Measurements from ENCODE around the gene ARMC2. TPM values are rescaled to one million over a fixed set of nuclear protein-coding genes. Genes with fewer than 3 reads are reported as not detected.

Gene ARMC2
- total RNA-seq, 3 donors from 2014 or later, result 4.3 to 7.9 (median 7.2) TPM

DNA sequence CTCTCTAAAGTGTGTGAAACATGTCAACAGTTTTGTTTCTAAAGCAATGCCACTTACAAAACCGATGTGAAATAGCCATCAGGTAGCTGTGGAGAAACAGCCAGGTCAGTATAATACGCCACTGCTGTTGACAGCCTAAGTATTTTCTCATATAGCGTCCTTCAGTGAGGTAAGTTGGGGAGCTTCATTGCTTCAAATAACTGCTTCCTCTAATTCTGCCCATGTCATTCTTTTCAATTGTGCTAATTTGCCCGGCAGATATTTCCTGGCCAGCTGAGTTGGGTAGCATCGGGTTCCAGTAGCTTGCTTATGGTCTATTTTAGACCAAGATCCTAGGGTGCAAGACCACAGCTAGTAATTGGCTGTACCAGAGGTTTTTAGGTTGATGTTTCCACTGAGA lies 2.1 kb upstream of the ARMC2 start:
- Histone ChIP-seq H3K4me1 (peaks cover 0 to 4% of the 10 kb centered on the region in 2 donors), H3K27me3 (no peaks in the 10 kb centered on the region), H3K9me3 (no peaks in the 10 kb centered on the region), H3K4me3 (no peak overlapping the region), H3K27ac (no peak overlapping the region), H3K36me3 (no peaks in the 10 kb centered on the region)
- intact Hi-C loops (cut with DNase I; ENCODE audit: low total_unique reads), result no loop called here
- DNase-seq (ENCODE audit: low spot score in 2 of 2), result no peak
- no peak for TF ChIP-seq POLR2AphosphoS5 (IDR thresholded peaks at IDR 0.05)
- no peak for TF ChIP-seq POLR2A (IDR thresholded peaks at IDR 0.05)
- TF ChIP-seq, protein P1, sequence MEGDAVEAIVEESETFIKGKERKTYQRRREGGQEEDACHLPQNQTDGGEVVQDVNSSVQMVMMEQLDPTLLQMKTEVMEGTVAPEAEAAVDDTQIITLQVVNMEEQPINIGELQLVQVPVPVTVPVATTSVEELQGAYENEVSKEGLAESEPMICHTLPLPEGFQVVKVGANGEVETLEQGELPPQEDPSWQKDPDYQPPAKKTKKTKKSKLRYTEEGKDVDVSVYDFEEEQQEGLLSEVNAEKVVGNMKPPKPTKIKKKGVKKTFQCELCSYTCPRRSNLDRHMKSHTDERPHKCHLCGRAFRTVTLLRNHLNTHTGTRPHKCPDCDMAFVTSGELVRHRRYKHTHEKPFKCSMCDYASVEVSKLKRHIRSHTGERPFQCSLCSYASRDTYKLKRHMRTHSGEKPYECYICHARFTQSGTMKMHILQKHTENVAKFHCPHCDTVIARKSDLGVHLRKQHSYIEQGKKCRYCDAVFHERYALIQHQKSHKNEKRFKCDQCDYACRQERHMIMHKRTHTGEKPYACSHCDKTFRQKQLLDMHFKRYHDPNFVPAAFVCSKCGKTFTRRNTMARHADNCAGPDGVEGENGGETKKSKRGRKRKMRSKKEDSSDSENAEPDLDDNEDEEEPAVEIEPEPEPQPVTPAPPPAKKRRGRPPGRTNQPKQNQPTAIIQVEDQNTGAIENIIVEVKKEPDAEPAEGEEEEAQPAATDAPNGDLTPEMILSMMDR (IDR thresholded peaks at IDR 0.05), result no peak

DNA sequence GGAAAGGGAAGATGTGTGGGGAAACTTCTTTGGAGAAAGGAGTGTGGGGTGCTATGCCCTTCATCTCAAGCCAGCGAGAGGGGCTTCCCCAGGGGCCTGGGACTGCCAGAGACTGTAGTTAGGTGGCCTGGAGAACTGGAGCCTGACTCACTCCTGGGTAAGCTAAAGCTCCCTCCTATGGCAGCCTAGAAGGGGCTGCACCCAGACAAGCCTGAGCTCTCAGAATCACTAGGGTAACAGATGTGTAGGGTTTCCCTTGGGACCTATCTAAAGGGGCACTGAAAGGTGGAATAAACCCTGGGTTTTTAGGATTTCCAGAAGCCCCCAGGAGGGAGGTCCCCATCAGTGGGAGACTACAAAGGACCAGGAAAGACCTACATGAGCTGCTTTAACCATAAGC lies 1.6 kb upstream of the ARMC2 start:
- Histone ChIP-seq H3K36me3 (no peaks in the 10 kb centered on the region), H3K27ac (no peak overlapping the region), H3K4me3 (no peak overlapping the region), H3K4me1 (peaks cover 0 to 4% of the 10 kb centered on the region in 2 donors), H3K9me3 (no peaks in the 10 kb centered on the region), H3K27me3 (no peaks in the 10 kb centered on the region)
- no peak for DNase-seq (ENCODE audit: low spot score in 2 of 2)
- TF ChIP-seq POLR2AphosphoS5 (IDR thresholded peaks at IDR 0.05), result no peak
- TF ChIP-seq, protein P1 (IDR thresholded peaks at IDR 0.05), result no peak
- no peak for TF ChIP-seq POLR2A (IDR thresholded peaks at IDR 0.05)
- intact Hi-C loops (cut with DNase I; ENCODE audit: low total_unique reads), result no loop called here

DNA sequence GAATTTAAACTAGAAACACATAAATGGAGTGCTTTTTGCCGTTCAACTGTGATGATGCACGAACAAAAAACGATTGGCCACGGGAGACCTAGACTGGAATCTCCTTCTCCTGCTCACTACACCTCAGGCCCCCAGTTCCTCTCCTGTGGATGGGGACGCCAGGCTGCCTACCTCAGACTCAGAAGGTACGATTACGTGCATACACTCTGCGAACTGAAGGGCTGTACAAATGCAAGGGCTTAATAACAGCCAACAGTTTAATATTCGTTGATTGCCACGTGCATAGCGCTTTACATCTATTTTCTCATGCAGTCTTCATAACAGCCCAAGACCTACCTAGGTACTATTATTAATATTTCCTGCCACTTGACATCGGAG lies 495 bp upstream of the ARMC2 start:
- DNase-seq (ENCODE audit: low spot score in 2 of 2), result no peak
- Histone ChIP-seq H3K4me3 (peak overlapping the region; percentile 65 to 87 (median 73)), H3K27me3 (no peaks in the 10 kb centered on the region), H3K36me3 (no peaks in the 10 kb centered on the region), H3K27ac (peak overlapping the region; percentile 83 to 85), H3K9me3 (no peaks in the 10 kb centered on the region), H3K4me1 (peaks cover 0 to 4% of the 10 kb centered on the region in 2 donors)
- TF ChIP-seq POLR2AphosphoS5 (IDR thresholded peaks at IDR 0.05), result no peak
- no peak for TF ChIP-seq POLR2A (IDR thresholded peaks at IDR 0.05)
- TF ChIP-seq, protein P1 (IDR thresholded peaks at IDR 0.05), result no peak
- intact Hi-C loops (cut with DNase I; ENCODE audit: low total_unique reads), result no loop called here

DNA sequence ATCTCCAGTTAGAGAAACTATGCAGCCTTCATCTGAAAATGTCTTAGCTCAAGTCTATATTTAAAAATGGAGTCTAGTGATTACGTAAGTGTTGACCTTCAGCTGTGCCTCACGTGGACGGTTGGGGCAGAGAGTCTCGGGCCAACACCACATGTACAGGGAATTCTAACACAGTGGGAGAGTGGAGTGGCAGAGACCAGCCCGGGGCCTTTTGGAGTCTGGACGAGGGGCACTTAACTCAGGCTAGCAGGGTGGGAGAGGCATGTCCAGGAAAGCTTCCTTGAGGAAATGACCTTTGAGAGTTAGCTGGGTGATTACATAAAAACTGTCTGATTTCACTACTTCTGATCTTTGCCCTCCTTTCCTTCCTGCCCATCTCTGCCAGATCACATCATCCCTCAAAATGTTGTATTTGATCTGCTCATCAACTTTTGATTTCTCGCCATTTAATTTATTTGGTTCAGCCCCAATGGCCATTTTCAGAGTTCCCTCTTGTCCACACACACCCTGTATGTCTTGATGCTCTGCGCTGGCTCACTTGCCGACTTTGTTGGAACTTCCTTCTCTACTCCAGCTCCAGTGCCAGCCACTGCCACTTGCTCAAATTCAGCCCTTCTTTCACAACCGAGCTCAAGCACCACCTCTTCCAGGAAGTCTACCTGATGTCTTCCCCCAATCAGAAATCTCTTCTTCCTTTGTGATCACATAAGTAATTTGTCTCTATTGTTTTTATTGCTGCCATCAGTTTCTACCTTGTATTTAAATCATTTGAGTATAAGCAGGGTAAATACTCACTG lies 2.6 kb downstream of the ARMC2 start:
- DNase-seq (ENCODE audit: low spot score in 2 of 2), result no peak
- H3K4me1 ChIP-seq, result peaks cover 0 to 4% of the 10 kb centered on the region in 2 donors
- no peaks in the 10 kb centered on the region for H3K36me3 ChIP-seq
- peak overlapping the region in 1 of 2 donors; percentile 32 for H3K27ac ChIP-seq
- TF ChIP-seq POLR2A (IDR thresholded peaks at IDR 0.05) (no peak), POLR2AphosphoS5 (IDR thresholded peaks at IDR 0.05) (no peak)
- TF ChIP-seq, protein P1 (IDR thresholded peaks at IDR 0.05), result no peak
- H3K9me3 ChIP-seq, result no peaks in the 10 kb centered on the region
- no peak overlapping the region for H3K4me3 ChIP-seq
- intact Hi-C loops (cut with DNase I; ENCODE audit: low total_unique reads), result no loop called here
- H3K27me3 ChIP-seq, result no peaks in the 10 kb centered on the region

DNA sequence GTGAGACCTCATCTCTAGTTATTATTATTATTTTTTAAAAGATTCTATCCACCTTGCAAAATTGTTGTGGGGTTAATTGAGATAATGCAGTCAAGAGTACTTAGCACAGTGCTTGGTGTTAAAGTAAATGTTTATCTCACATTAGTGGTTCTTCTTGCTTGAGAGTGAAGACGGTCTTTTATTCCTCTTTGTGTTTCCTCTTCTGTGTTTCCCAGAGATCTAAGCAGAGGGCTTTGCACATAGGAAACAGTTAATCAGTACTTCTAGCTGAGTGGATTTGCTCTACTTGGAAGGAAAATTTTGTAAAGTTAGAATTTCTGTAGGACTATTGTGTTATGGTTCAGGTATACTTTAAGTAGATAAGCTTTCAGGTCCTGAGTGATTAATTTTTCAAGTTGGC lies 3.5 kb downstream of the ARMC2 start:
- Histone ChIP-seq H3K4me1 (peaks cover 0 to 4% of the 10 kb centered on the region in 2 donors), H3K27me3 (no peaks in the 10 kb centered on the region), H3K4me3 (no peak overlapping the region), H3K36me3 (no peaks in the 10 kb centered on the region), H3K27ac (no peak overlapping the region), H3K9me3 (no peaks in the 10 kb centered on the region)
- DNase-seq (ENCODE audit: low spot score in 2 of 2), result no peak
- intact Hi-C loops (cut with DNase I; ENCODE audit: low total_unique reads), result no loop called here
- TF ChIP-seq POLR2A (IDR thresholded peaks at IDR 0.05), result no peak
- TF ChIP-seq, protein P1 (IDR thresholded peaks at IDR 0.05), result no peak
- no peak for TF ChIP-seq POLR2AphosphoS5 (IDR thresholded peaks at IDR 0.05)
